ENCODE measurements around the gene YPEL2. TPM values are rescaled to one million over a fixed set of nuclear protein-coding genes. Genes with fewer than 3 reads are reported as not detected.
"Not testable (repeated sequence)": the region's sequence is repeated elsewhere in the genome, so short reads cannot be mapped to it uniquely, and the experiment has no call there.

The YPEL2 gene
- total and polyA plus RNA-seq, 4 donors = 16.8 to 54.0 (median 30.7) TPM

DNA sequence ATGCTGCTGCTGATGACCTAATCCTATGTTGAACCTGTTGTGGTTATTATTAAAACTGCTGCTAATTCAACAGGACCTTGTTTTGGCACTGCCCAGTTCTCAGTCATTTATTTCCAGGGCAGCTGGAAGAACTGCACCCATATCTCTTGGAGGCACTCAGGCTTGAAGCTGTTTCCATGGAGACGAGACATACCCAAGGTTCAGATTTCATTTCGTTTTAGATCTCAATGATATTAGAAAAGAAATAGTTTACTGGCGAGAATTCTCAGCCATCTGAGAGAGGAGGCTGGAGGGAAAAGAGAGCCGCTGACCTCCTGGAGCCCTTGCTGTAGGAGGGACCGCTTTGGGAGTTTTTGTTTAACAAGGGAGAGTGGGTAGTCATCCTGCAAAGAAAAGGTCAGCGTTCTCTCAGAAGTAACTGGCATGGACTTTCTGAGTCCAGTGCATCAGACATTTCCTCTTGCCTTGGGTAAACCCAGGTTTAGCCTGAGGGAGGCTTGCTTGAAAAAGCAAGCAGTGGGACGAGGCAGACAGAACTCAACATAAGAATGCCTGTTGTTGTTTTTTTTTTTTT lies 75.4 kb downstream of the YPEL2 start:
- H3K9me3 ChIP-seq (ENCODE audit: control insufficient read depth, low read length) = no peaks in the 10 kb centered on the region
- DNase-seq (no peak), ATAC-seq (ENCODE audit: low FRiP score) (peak; percentile 77)
- 3 to 5% methylated on average over 7 of the region's 7 CpGs for WGBS, 2 donors
- no peaks in the 10 kb centered on the region for H3K36me3 ChIP-seq (ENCODE audit: control insufficient read depth in 1 of 2, insufficient read depth in 2 of 2, low read length in 1 of 2)
- H3K4me3 ChIP-seq (ENCODE audit: low read length in 2 of 2) = no peak overlapping the region
- no peaks in the 10 kb centered on the region for H3K27me3 ChIP-seq (ENCODE audit: control insufficient read depth in 1 of 2, insufficient read depth in 2 of 2, low read length in 1 of 2)
- H3K4me1 ChIP-seq (ENCODE audit: control insufficient read depth in 1 of 2, insufficient read depth in 2 of 2, low read length in 2 of 2) = peaks cover 0 to 2% of the 10 kb centered on the region in 2 donors
- H3K27ac ChIP-seq (ENCODE audit: low read depth in 1 of 2, low read length in 2 of 2) = peak overlapping the region; percentile 39 to 47
- intact Hi-C loops (cut with DNase I) = no loop called here

DNA sequence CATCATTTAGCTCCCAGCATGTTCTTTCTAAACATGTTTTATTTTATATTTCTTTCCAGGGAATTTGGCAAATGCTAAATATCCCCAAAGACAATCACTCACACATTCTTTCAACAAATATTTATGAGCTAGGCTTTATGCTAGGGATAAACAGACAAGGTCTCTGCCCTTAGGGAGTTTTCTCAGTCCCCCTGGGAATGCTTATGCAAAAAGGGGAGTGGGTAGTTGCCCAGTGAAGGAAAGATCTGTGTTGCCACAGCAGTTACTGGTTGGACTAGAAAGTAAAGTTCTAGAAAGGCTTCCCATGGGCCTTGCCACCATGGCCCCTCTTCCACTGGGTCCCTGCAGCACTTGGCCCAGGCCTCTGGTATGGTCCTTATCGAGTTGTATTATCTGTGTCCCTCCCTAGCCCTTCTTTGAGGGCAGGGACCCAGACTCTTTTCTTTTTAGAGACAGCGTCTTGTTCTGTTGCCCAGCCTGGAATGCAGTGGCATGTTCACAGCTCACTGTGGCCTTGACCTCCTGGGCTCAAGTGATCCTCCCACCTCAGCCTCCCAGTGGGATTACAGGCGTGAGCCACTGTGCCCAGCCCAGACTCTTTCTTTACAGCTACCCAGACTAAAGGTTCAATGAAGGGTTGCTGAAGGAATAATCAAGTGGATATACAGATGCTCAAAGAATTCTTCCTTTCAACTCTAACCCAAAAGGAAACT lies 78.0 kb downstream of the YPEL2 start:
- no peak overlapping the region for H3K4me3 ChIP-seq (ENCODE audit: low read length in 2 of 2)
- no peaks in the 10 kb centered on the region for H3K27me3 ChIP-seq (ENCODE audit: control insufficient read depth in 1 of 2, insufficient read depth in 2 of 2, low read length in 1 of 2)
- intact Hi-C loops (cut with DNase I) = no loop called here
- DNase-seq = no peak
- ATAC-seq (ENCODE audit: low FRiP score) = no peak
- no peaks in the 10 kb centered on the region for H3K36me3 ChIP-seq (ENCODE audit: control insufficient read depth in 1 of 2, insufficient read depth in 2 of 2, low read length in 1 of 2)
- 69 to 70% methylated on average over 3 of the region's 3 CpGs for WGBS, 2 donors
- no peaks in the 10 kb centered on the region for H3K9me3 ChIP-seq (ENCODE audit: control insufficient read depth, low read length)
- H3K4me1 ChIP-seq (ENCODE audit: control insufficient read depth in 1 of 2, insufficient read depth in 2 of 2, low read length in 2 of 2) = peaks cover 0 to 2% of the 10 kb centered on the region in 2 donors
- H3K27ac ChIP-seq (ENCODE audit: low read depth in 1 of 2, low read length in 2 of 2) = no peak overlapping the region

GRCh38 chr17:59410049-59410437 lies 78.6 kb downstream of the YPEL2 start:
- ATAC-seq (ENCODE audit: low FRiP score) = no peak
- Histone ChIP-seq H3K4me3 (ENCODE audit: low read length in 2 of 2) (no peak overlapping the region), H3K9me3 (ENCODE audit: control insufficient read depth, low read length) (no peaks in the 10 kb centered on the region), H3K4me1 (ENCODE audit: control insufficient read depth in 1 of 2, insufficient read depth in 2 of 2, low read length in 2 of 2) (peaks cover 0 to 2% of the 10 kb centered on the region in 2 donors), H3K36me3 (ENCODE audit: control insufficient read depth in 1 of 2, insufficient read depth in 2 of 2, low read length in 1 of 2) (no peaks in the 10 kb centered on the region), H3K27me3 (ENCODE audit: control insufficient read depth in 1 of 2, insufficient read depth in 2 of 2, low read length in 1 of 2) (no peaks in the 10 kb centered on the region), H3K27ac (ENCODE audit: low read depth in 1 of 2, low read length in 2 of 2) (no peak overlapping the region)
- 98% methylated on average over 4 of the region's 4 CpGs for WGBS, 2 donors
- intact Hi-C loops (cut with DNase I) = no loop called here
- no peak for DNase-seq

- WGBS, 2 donors = 92% methylated on average over 5 of the region's 5 CpGs
These were observed 81.0 kb downstream of the YPEL2 start for GRCh38 chr17:59412431-59412830.

GRCh38 chr17:59413014-59413766 lies 81.7 kb downstream of the YPEL2 start:
- ATAC-seq (ENCODE audit: low FRiP score) = no peak
- no peaks in the 10 kb centered on the region for H3K4me1 ChIP-seq (ENCODE audit: control insufficient read depth in 1 of 2, insufficient read depth in 2 of 2, low read length in 2 of 2)
- WGBS, 2 donors = 79% methylated on average over 8 of the region's 8 CpGs
- no peak for DNase-seq
- no peak overlapping the region for H3K4me3 ChIP-seq (ENCODE audit: low read length in 2 of 2)
- H3K36me3 ChIP-seq (ENCODE audit: control insufficient read depth in 1 of 2, insufficient read depth in 2 of 2, low read length in 1 of 2) = no peaks in the 10 kb centered on the region
- intact Hi-C loops (cut with DNase I) = no loop called here
- no peak overlapping the region for H3K27ac ChIP-seq (ENCODE audit: low read depth in 1 of 2, low read length in 2 of 2)
- H3K9me3 ChIP-seq (ENCODE audit: control insufficient read depth, low read length) = no peaks in the 10 kb centered on the region
- no peaks in the 10 kb centered on the region for H3K27me3 ChIP-seq (ENCODE audit: control insufficient read depth in 1 of 2, insufficient read depth in 2 of 2, low read length in 1 of 2)

More at GRCh38 chr17:59412431-59412830, 81.0 kb downstream of the YPEL2 start:
- intact Hi-C loops (cut with DNase I); H3K27ac ChIP-seq (ENCODE audit: low read depth in 1 of 2, low read length in 2 of 2); DNase-seq; ATAC-seq (ENCODE audit: low FRiP score); H3K36me3 ChIP-seq (ENCODE audit: control insufficient read depth in 1 of 2, insufficient read depth in 2 of 2, low read length in 1 of 2); H3K9me3 ChIP-seq (ENCODE audit: control insufficient read depth, low read length); H3K4me1 ChIP-seq (ENCODE audit: control insufficient read depth in 1 of 2, insufficient read depth in 2 of 2, low read length in 2 of 2); H3K27me3 ChIP-seq (ENCODE audit: control insufficient read depth in 1 of 2, insufficient read depth in 2 of 2, low read length in 1 of 2); H3K4me3 ChIP-seq (ENCODE audit: low read length in 2 of 2): not testable (repeated sequence)

DNA sequence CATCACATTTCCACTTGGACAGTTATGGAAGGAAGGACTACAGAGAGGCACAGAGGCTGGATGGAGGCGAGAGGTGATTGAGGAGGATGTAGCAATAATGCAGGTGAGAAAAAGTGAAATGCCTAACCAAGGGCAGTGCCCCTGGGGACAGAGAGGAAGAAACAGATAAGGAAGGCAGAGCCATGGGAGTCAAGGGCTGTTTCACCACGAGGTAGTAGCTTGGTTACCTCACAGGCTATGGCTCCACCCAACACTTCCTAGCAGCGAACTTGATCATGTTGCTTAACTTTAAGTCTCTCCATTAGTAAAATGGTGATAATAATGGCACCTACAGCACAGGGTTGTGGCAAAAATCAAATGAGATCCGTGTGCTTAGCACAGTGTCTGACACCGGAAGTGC lies 83.9 kb downstream of the YPEL2 start:
- ATAC-seq (ENCODE audit: low FRiP score) (no peak), DNase-seq (peak in 1 of 2 donors; percentile 24)
- Histone ChIP-seq H3K27me3 (ENCODE audit: control insufficient read depth in 1 of 2, insufficient read depth in 2 of 2, low read length in 1 of 2) (no peaks in the 10 kb centered on the region), H3K27ac (ENCODE audit: low read depth in 1 of 2, low read length in 2 of 2) (no peak overlapping the region), H3K4me3 (ENCODE audit: low read length in 2 of 2) (no peak overlapping the region), H3K9me3 (ENCODE audit: control insufficient read depth, low read length) (no peaks in the 10 kb centered on the region), H3K36me3 (ENCODE audit: control insufficient read depth in 1 of 2, insufficient read depth in 2 of 2, low read length in 1 of 2) (no peaks in the 10 kb centered on the region), H3K4me1 (ENCODE audit: control insufficient read depth in 1 of 2, insufficient read depth in 2 of 2, low read length in 2 of 2) (no peaks in the 10 kb centered on the region)
- intact Hi-C loops (cut with DNase I) = no loop called here
- 75 to 78% methylated on average over 5 of the region's 5 CpGs for WGBS, 2 donors

- intact Hi-C loops (cut with DNase I) = no loop called here
- 83 to 86% methylated on average over 4 of the region's 4 CpGs for WGBS, 2 donors
These were observed 84.7 kb downstream of the YPEL2 start for GRCh38 chr17:59416184-59416583.

DNA sequence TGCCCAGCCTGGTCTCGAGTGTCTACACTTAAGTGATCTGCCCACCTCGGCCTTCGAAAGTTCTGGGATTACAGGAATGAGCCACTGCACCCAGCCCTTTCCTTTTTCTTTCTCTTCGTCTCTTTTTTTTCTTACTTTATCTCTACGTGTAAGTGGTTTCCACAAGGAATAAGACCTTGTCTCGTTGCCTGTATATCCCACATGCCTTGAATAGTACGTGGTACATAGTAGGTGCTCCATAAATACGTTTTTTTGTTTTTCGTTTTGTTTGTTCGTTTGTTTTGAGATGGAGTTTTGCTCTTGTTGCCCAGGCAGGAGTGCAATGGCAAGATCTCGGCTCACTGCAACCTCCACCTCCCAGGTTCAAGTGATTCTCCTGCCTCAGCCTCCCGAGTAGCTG lies 86.0 kb downstream of the YPEL2 start:
- no peak overlapping the region for H3K4me3 ChIP-seq (ENCODE audit: low read length in 2 of 2)
- ATAC-seq (ENCODE audit: low FRiP score) (no peak), DNase-seq (no peak)
- no peak overlapping the region for H3K27ac ChIP-seq (ENCODE audit: low read depth in 1 of 2, low read length in 2 of 2)
- no peaks in the 10 kb centered on the region for H3K9me3 ChIP-seq (ENCODE audit: control insufficient read depth, low read length)
- WGBS, 2 donors = 92 to 93% methylated on average over 12 of the region's 12 CpGs
- intact Hi-C loops (cut with DNase I) = no loop called here
- no peaks in the 10 kb centered on the region for H3K36me3 ChIP-seq (ENCODE audit: control insufficient read depth in 1 of 2, insufficient read depth in 2 of 2, low read length in 1 of 2)
- no peaks in the 10 kb centered on the region for H3K4me1 ChIP-seq (ENCODE audit: control insufficient read depth in 1 of 2, insufficient read depth in 2 of 2, low read length in 2 of 2)
- no peaks in the 10 kb centered on the region for H3K27me3 ChIP-seq (ENCODE audit: control insufficient read depth in 1 of 2, insufficient read depth in 2 of 2, low read length in 1 of 2)

More at GRCh38 chr17:59416184-59416583, 84.7 kb downstream of the YPEL2 start:
- no peaks in the 10 kb centered on the region for H3K9me3 ChIP-seq (ENCODE audit: control insufficient read depth, low read length)
- no peaks in the 10 kb centered on the region for H3K36me3 ChIP-seq (ENCODE audit: control insufficient read depth in 1 of 2, insufficient read depth in 2 of 2, low read length in 1 of 2)
- H3K27me3 ChIP-seq (ENCODE audit: control insufficient read depth in 1 of 2, insufficient read depth in 2 of 2, low read length in 1 of 2) = no peaks in the 10 kb centered on the region
- H3K27ac ChIP-seq (ENCODE audit: low read depth in 1 of 2, low read length in 2 of 2) = no peak overlapping the region
- no peaks in the 10 kb centered on the region for H3K4me1 ChIP-seq (ENCODE audit: control insufficient read depth in 1 of 2, insufficient read depth in 2 of 2, low read length in 2 of 2)
- no peak for ATAC-seq (ENCODE audit: low FRiP score)
- DNase-seq = no peak
- H3K4me3 ChIP-seq (ENCODE audit: low read length in 2 of 2) = no peak overlapping the region

All from aorta (tissue), 5 donors.